Thyroid gland (tissue), 4 donors: ENCODE results near the gene ZNF518B. TPM values are rescaled to one million over a fixed set of nuclear protein-coding genes. Genes with fewer than 3 reads are reported as not detected.

Experiments used
- DNase-seq, 2 donors: peaks; one replicate each; pipeline ENCODE4 v3.0.0-alpha.2; 2019
- H3K27ac ChIP-seq, 3 donors: fragments of 200-600 bp; sonication (generic); 1 replicate in 2 of 3; 2 replicates in 1 of 3; pipeline ENCODE4 v1.5.1; 2016 to 2019; ENCODE audit warnings: mild to moderate bottlenecking in 1 of 3, moderate library complexity in 1 of 3
- H3K27me3 ChIP-seq: fragments of 200-600 bp; sonication (generic); one replicate; pipeline ENCODE4 v1.5.1; 2019
- H3K36me3 ChIP-seq, 2 donors: fragments of 200-600 bp; sonication (generic); one replicate each; pipeline ENCODE4 v1.5.1; 2016 to 2019
- H3K4me1 ChIP-seq, 2 donors: fragments of 200-600 bp; sonication (generic); one replicate each; pipeline ENCODE4 v1.5.1; 2017 to 2019
- H3K4me3 ChIP-seq, 3 donors: fragments of 200-600 bp; sonication (generic); replicated peaks in 1 of 3; 1 replicate in 2 of 3; 2 replicates in 1 of 3; pipeline ENCODE4 v1.5.1; 2016; ENCODE audit warnings: mild to moderate bottlenecking in 1 of 3
- H3K9me3 ChIP-seq: fragments of 200-600 bp; sonication (generic); one replicate; pipeline ENCODE4 v1.5.1; 2017
- CTCF ChIP-seq, 6 experiments: fragments of 200-600 bp in 3 of 6; fragments of 450-650 bp in 3 of 6; sonication (generic) in 3 of 6; IDR thresholded peaks; one replicate each; pipeline ENCODE4 v1.5.1; 2016 to 2019; ENCODE audit warnings: antibody characterized with exemption in 6 of 6, mild to moderate bottlenecking in 2 of 6, inconsistent platforms in 1 of 6, moderate library complexity in 1 of 6
- POLR2A ChIP-seq, 2 donors: fragments of 450-650 bp; IDR thresholded peaks; one replicate each; pipeline ENCODE4 v1.6.1; 2017; ENCODE audit warnings: antibody characterized with exemption in 2 of 2, mild to moderate bottlenecking in 2 of 2, moderate library complexity in 1 of 2
- WGBS, 2 donors: methylation state at CpG; one replicate each; pipeline ENCODE4 v1.1.5; 2017; 5-methylcytosine and 5-hydroxymethylcytosine counted together
- intact Hi-C: fragments of 100-400 bp; cut with DNase I; formaldehyde crosslinking; loops from one replicate; pipeline ENCODE4 v1.15.1; 2023
- total RNA-seq, 4 donors: library from RNA; depleted of rRNA; stranded (reverse); fragments of >200 nt; gene quantifications; one replicate each; pipeline ENCODE4 v1.2.3, GENCODE V29; 2016

ZNF518B gene
- total RNA-seq, 4 donors from 2014 or later: 23.5 to 86.9 (median 32.5) TPM

DNA sequence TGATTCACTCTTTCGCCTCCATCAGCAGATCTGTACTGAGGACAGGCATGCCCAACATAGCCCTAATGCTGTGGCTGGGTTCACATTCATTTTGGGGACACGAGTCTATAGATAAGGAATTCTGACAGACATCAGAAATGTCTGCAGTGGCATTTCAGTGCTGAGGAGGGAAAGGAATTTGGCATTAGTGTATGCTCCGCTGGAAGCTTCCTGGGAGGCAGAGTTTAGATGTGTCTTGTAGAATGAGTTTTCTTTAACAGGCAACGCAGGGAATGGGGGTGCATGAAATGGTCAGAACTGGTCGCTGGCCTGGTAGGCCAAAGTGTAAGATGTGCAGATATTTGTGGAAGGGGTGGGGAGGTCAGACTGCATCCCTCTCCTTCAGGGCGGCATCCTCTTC is 43.5 kb upstream of the ZNF518B start:
- no peaks in the 10 kb centered on the region for H3K9me3 ChIP-seq
- DNase-seq: no peak
- 74 to 85% methylated on average over 6 of the region's 6 CpGs for WGBS, 2 donors
- intact Hi-C loops: no loop called here
- H3K27me3 ChIP-seq: no peaks in the 10 kb centered on the region
- no peak overlapping the region for H3K4me3 ChIP-seq
- no peaks in the 10 kb centered on the region for H3K4me1 ChIP-seq
- TF ChIP-seq CTCF (IDR thresholded peaks at IDR 0.05) (no peak), POLR2A (IDR thresholded peaks at IDR 0.05) (no peak)
- H3K27ac ChIP-seq: no peak overlapping the region
- H3K36me3 ChIP-seq: no peaks in the 10 kb centered on the region

GRCh38 chr4:10496200-10496599 is 39.0 kb upstream of the ZNF518B start:
- H3K9me3 ChIP-seq: no peaks in the 10 kb centered on the region
- H3K36me3 ChIP-seq: no peaks in the 10 kb centered on the region
- no peak for DNase-seq
- WGBS, 2 donors: 57 to 62% methylated on average over 4 of the region's 4 CpGs
- no peak overlapping the region for H3K4me3 ChIP-seq
- intact Hi-C loops: no loop called here
- no peak overlapping the region for H3K27ac ChIP-seq
- no peaks in the 10 kb centered on the region for H3K4me1 ChIP-seq
- no peaks in the 10 kb centered on the region for H3K27me3 ChIP-seq
- TF ChIP-seq CTCF (IDR thresholded peaks at IDR 0.05) (no peak), POLR2A (IDR thresholded peaks at IDR 0.05) (no peak)

GRCh38 chr4:10495651-10496050 is 38.4 kb upstream of the ZNF518B start:
- DNase-seq: no peak
- no peak overlapping the region for H3K4me3 ChIP-seq
- intact Hi-C loops: no loop called here
- H3K9me3 ChIP-seq: no peaks in the 10 kb centered on the region
- TF ChIP-seq POLR2A (IDR thresholded peaks at IDR 0.05) (no peak), CTCF (IDR thresholded peaks at IDR 0.05) (no peak)
- WGBS, 2 donors: 85 to 86% methylated on average over 8 of the region's 8 CpGs
- H3K27ac ChIP-seq: no peak overlapping the region
- no peaks in the 10 kb centered on the region for H3K4me1 ChIP-seq
- H3K36me3 ChIP-seq: no peaks in the 10 kb centered on the region
- H3K27me3 ChIP-seq: no peaks in the 10 kb centered on the region

DNA sequence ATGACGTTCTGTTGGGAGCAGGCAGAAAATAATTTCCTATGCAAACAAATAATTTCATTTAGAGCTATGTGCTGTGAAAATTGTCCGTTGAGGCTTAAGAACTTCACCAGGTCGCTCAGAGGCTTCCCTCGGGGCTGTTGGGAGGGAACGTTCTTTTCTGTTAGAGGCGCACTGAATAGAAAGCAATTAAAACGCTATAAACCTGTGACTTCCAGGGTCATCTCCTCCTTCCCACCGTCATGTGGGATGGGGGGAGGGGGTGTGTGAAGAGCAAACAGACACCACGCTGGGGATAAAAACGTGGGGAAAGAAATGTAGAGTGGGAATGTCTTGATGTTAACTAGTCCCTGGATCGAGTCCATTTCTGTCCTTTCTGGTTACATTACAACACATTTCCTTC is 35.2 kb upstream of the ZNF518B start:
- DNase-seq: no peak
- H3K36me3 ChIP-seq: no peaks in the 10 kb centered on the region
- TF ChIP-seq CTCF (IDR thresholded peaks at IDR 0.05): no peak
- no peak for TF ChIP-seq POLR2A (IDR thresholded peaks at IDR 0.05)
- no peaks in the 10 kb centered on the region for H3K9me3 ChIP-seq
- 56 to 63% methylated on average over 11 of the region's 11 CpGs for WGBS, 2 donors
- no peaks in the 10 kb centered on the region for H3K4me1 ChIP-seq
- H3K27me3 ChIP-seq: no peaks in the 10 kb centered on the region
- intact Hi-C loops: no loop called here
- H3K27ac ChIP-seq: no peak overlapping the region
- H3K4me3 ChIP-seq: no peak overlapping the region

DNA sequence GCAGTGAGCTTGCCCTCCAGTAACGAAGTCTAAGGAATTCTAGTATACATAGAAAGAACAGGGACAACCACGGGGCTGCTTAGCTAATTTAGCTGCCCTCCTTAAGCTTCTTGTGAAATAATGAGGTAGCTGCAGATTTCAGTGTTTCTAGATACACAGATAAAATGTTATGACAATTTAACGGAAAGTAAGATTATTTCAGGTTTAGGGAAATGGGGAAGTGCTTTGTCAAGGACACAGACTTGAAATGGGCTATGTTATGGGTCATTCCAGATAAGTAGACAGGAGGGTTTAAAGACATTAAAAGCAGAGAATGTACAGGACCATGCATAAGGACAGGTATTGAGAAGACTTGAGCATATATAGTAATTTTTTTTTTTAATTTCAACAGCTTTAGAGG is 34.2 kb upstream of the ZNF518B start:
- H3K36me3 ChIP-seq: no peaks in the 10 kb centered on the region
- intact Hi-C loops: no loop called here
- 85 to 89% methylated on average over 3 of the region's 3 CpGs for WGBS, 2 donors
- no peaks in the 10 kb centered on the region for H3K9me3 ChIP-seq
- TF ChIP-seq CTCF (IDR thresholded peaks at IDR 0.05) (no peak), POLR2A (IDR thresholded peaks at IDR 0.05) (no peak)
- no peak for DNase-seq
- H3K4me1 ChIP-seq: no peaks in the 10 kb centered on the region
- no peaks in the 10 kb centered on the region for H3K27me3 ChIP-seq
- H3K27ac ChIP-seq: no peak overlapping the region
- H3K4me3 ChIP-seq: no peak overlapping the region
